HepG2 (cell line): ENCODE data around the gene INTS14. TPM values are rescaled to one million over a fixed set of nuclear protein-coding genes. Genes with fewer than 3 reads are reported as not detected.
A peak's percentile ranks its signal among the peaks of the same experiment; 100 is the strongest.

Experiments
- ATAD3A ChIP-seq: sonication (generic); formaldehyde crosslinking; IDR thresholded peaks from 2 replicates; pipeline ENCODE4 v1.4.0; 2020; ENCODE audit warnings: missing genetic modification reagents
- CBX5 ChIP-seq: sonication (generic); formaldehyde crosslinking; IDR thresholded peaks from 2 replicates; pipeline ENCODE4 v1.4.0; 2020; ENCODE audit warnings: missing genetic modification reagents, borderline replicate concordance
- EZH2 ChIP-seq: conservative IDR thresholded peaks from 2 replicates; pipeline ENCODE4 v1.6.1; 2012; ENCODE audit warnings: mild to moderate bottlenecking, low read depth, low read length, moderate library complexity
- IRF2 ChIP-seq: IDR thresholded peaks from 2 replicates; pipeline ENCODE4 v1.6.1; 2018; ENCODE audit warnings: missing genetic modification reagents, missing compliant biosample characterization
- KDM3A ChIP-seq: IDR thresholded peaks from 2 replicates; pipeline ENCODE4 v1.6.1; 2018; ENCODE audit warnings: low read depth, missing compliant biosample characterization
- KLF16 ChIP-seq, 2 experiments: sonication (generic) in 1 of 2; formaldehyde crosslinking in 1 of 2; IDR thresholded peaks; 2 replicates each; pipeline versions ENCODE4 v1.6.1 to v1.8.0; 2016 to 2023; ENCODE audit warnings: missing genetic modification reagents in 2 of 2, missing compliant biosample characterization in 1 of 2
- MTF2 ChIP-seq: sonication (generic); formaldehyde crosslinking; IDR thresholded peaks from 2 replicates; pipeline ENCODE4 v1.5.0; 2020; ENCODE audit warnings: missing genetic modification reagents, borderline replicate concordance
- MYNN ChIP-seq: sonication (generic); formaldehyde crosslinking; IDR thresholded peaks from 2 replicates; pipeline ENCODE4 v1.4.0; 2020; ENCODE audit warnings: mild to moderate bottlenecking, low read depth, missing genetic modification reagents
- SP5 ChIP-seq: IDR thresholded peaks from 2 replicates; pipeline ENCODE4 v1.6.1; 2016; ENCODE audit warnings: low read depth, borderline replicate concordance
- TAF15 ChIP-seq: fragments of 200-400 bp; formaldehyde crosslinking; IDR thresholded peaks from one replicate; pipeline ENCODE4 v1.6.1; 2018; ENCODE audit warnings: mild to moderate bottlenecking, low read depth, low read length; ENCODE audit not compliant: poor library complexity, severe bottlenecking
- TP53 ChIP-seq: sonication (generic); formaldehyde crosslinking; conservative IDR thresholded peaks from 2 replicates; pipeline ENCODE4 v1.4.0; 2020; ENCODE audit warnings: missing genetic modification reagents
- ZNF230 ChIP-seq: sonication (generic); formaldehyde crosslinking; IDR thresholded peaks from 2 replicates; pipeline ENCODE4 v1.4.0; 2020; ENCODE audit warnings: mild to moderate bottlenecking, missing genetic modification reagents
- ZNF253 ChIP-seq: sonication (generic); formaldehyde crosslinking; IDR thresholded peaks from 2 replicates; pipeline ENCODE4 v1.8.0; 2022; ENCODE audit warnings: mild to moderate bottlenecking, missing genetic modification reagents, borderline replicate concordance
- ZNF569 ChIP-seq: sonication (generic); formaldehyde crosslinking; IDR thresholded peaks from 2 replicates; pipeline ENCODE4 v1.5.0; 2020; ENCODE audit warnings: mild to moderate bottlenecking, missing genetic modification reagents, moderate library complexity, borderline replicate concordance
- ZNF577 ChIP-seq: sonication (generic); formaldehyde crosslinking; IDR thresholded peaks from 2 replicates; pipeline ENCODE4 v1.4.0; 2020; ENCODE audit warnings: mild to moderate bottlenecking, low read depth, missing genetic modification reagents, borderline replicate concordance
- ZNF775 ChIP-seq: sonication (generic); formaldehyde crosslinking; IDR thresholded peaks from 2 replicates; pipeline ENCODE4 v1.4.0; 2020; ENCODE audit warnings: missing genetic modification reagents, mild to moderate bottlenecking, moderate library complexity, borderline replicate concordance
- ZNF83 ChIP-seq: sonication (generic); formaldehyde crosslinking; IDR thresholded peaks from 2 replicates; pipeline ENCODE4 v1.4.0; 2020; ENCODE audit warnings: missing genetic modification reagents, mild to moderate bottlenecking, borderline replicate concordance
- polyA plus RNA-seq, 8 experiments: library from polyadenylated mRNA; depleted of rRNA in 3 of 8; stranded (reverse) in 7 of 8; unstranded in 1 of 8; fragments of >200 nt; fragmentation: Illumina TruSeq in 4 of 8; extraction: Trizol in 4 of 8; gene quantifications; 2 replicates each; pipeline versions ENCODE4 v1.2.1 to v1.2.3, GENCODE V29; 2011 to 2016; ENCODE audit warnings: low read depth in 4 of 8, missing spikeins in 1 of 8, mixed read lengths in 1 of 8; ENCODE audit not compliant: insufficient read depth in 1 of 8
- total RNA-seq, 5 experiments: library from RNA; depleted of rRNA; stranded (reverse); fragments of >200 nt; fragmentation: Illumina TruSeq; extraction: Trizol; gene quantifications; 2 replicates each; pipeline ENCODE4 v1.2.3, GENCODE V29; 2016; ENCODE audit warnings: low read depth in 1 of 5
- TF ChIP-seq, protein P1 (sequence below), 2 experiments: fragments of 450-650 bp in 1 of 2; sonication (generic) in 1 of 2; formaldehyde crosslinking in 1 of 2; IDR thresholded peaks; 2 replicates each; pipeline versions ENCODE4 v1.6.1 to v1.8.0; 2016 to 2022; ENCODE audit warnings: antibody characterized with exemption in 1 of 2, mild to moderate bottlenecking in 1 of 2, missing genetic modification reagents in 1 of 2
- TF ChIP-seq, protein P2 (sequence below): sonication (generic); formaldehyde crosslinking; IDR thresholded peaks from 2 replicates; pipeline ENCODE4 v1.9.0; 2021; ENCODE audit warnings: missing genetic modification reagents, borderline replicate concordance

INTS14 gene
- total and polyA plus RNA-seq, 2 of the 13 experiments (the other 11 are each of a cell fraction or from before 2014, with no cell fraction given): 41.4 to 52.0 TPM

- TF ChIP-seq, protein P1, sequence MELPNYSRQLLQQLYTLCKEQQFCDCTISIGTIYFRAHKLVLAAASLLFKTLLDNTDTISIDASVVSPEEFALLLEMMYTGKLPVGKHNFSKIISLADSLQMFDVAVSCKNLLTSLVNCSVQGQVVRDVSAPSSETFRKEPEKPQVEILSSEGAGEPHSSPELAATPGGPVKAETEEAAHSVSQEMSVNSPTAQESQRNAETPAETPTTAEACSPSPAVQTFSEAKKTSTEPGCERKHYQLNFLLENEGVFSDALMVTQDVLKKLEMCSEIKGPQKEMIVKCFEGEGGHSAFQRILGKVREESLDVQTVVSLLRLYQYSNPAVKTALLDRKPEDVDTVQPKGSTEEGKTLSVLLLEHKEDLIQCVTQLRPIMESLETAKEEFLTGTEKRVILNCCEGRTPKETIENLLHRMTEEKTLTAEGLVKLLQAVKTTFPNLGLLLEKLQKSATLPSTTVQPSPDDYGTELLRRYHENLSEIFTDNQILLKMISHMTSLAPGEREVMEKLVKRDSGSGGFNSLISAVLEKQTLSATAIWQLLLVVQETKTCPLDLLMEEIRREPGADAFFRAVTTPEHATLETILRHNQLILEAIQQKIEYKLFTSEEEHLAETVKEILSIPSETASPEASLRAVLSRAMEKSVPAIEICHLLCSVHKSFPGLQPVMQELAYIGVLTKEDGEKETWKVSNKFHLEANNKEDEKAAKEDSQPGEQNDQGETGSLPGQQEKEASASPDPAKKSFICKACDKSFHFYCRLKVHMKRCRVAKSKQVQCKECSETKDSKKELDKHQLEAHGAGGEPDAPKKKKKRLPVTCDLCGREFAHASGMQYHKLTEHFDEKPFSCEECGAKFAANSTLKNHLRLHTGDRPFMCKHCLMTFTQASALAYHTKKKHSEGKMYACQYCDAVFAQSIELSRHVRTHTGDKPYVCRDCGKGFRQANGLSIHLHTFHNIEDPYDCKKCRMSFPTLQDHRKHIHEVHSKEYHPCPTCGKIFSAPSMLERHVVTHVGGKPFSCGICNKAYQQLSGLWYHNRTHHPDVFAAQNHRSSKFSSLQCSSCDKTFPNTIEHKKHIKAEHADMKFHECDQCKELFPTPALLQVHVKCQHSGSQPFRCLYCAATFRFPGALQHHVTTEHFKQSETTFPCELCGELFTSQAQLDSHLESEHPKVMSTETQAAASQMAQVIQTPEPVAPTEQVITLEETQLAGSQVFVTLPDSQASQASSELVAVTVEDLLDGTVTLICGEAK (IDR thresholded peaks at IDR 0.05): peak; percentile 83
- TF ChIP-seq, protein P1 (CRISPR knock-in tag; IDR thresholded peaks at IDR 0.05): peak; percentile 94
- peak in 1 of 2 experiments; percentile 99; a peak in 2 of 4 replicates for TF ChIP-seq KLF16 (CRISPR knock-in tag; IDR thresholded peaks at IDR 0.05)
- no peak for TF ChIP-seq MTF2 (CRISPR knock-in tag)
- TF ChIP-seq EZH2: no peak
- peak; percentile 90 for TF ChIP-seq SP5 (CRISPR knock-in tag)
- no peak; the same call in 1 of the 2 replicates for TF ChIP-seq ZNF83 (CRISPR knock-in tag)
- no peak for TF ChIP-seq ZNF569 (CRISPR knock-in tag)
- peak; percentile 94 for TF ChIP-seq TAF15
- TF ChIP-seq ATAD3A: no peak
- peak; percentile 98 for TF ChIP-seq IRF2 (CRISPR knock-in tag)
- TF ChIP-seq, protein P2, sequence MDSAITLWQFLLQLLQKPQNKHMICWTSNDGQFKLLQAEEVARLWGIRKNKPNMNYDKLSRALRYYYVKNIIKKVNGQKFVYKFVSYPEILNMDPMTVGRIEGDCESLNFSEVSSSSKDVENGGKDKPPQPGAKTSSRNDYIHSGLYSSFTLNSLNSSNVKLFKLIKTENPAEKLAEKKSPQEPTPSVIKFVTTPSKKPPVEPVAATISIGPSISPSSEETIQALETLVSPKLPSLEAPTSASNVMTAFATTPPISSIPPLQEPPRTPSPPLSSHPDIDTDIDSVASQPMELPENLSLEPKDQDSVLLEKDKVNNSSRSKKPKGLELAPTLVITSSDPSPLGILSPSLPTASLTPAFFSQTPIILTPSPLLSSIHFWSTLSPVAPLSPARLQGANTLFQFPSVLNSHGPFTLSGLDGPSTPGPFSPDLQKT (CRISPR knock-in tag): no peak
- peak; percentile 45; the same call in 1 of the 2 replicates for TF ChIP-seq MYNN (CRISPR knock-in tag)
- TF ChIP-seq TP53 (CRISPR knock-in tag): no peak; the same call in 1 of the 2 replicates
- no peak; the same call in 1 of the 2 replicates for TF ChIP-seq ZNF253
- peak; percentile 86 for TF ChIP-seq ZNF230 (CRISPR knock-in tag)
- TF ChIP-seq KDM3A (CRISPR knock-in tag): peak; percentile 97
- peak; percentile 98 for TF ChIP-seq ZNF775 (CRISPR knock-in tag)
- TF ChIP-seq CBX5 (CRISPR knock-in tag): peak; percentile 99
- no peak; the same call in 1 of the 2 replicates for TF ChIP-seq ZNF577
Observed at GRCh38 chr15:65610871-65611718, at the start of gene INTS14 (continued).
